ENCODE results near the gene NUTM1.

- TF ChIP-seq POLR2AphosphoS5 (IDR thresholded peaks at IDR 0.05; ENCODE audit: low read depth, low read length) (no peak), TAF1 (IDR thresholded peaks at IDR 0.05; ENCODE audit: borderline replicate concordance, insufficient read depth, low read length) (no peak), REST (IDR thresholded peaks at IDR 0.05; ENCODE audit: insufficient read depth in 1 of 2, low read depth in 2 of 2, low read length in 2 of 2) (no peak), SIN3A (IDR thresholded peaks at IDR 0.05; ENCODE audit: borderline replicate concordance, insufficient read depth, low read length) (no peak), FOXP2 (optimal IDR thresholded peaks at IDR 0.05; ENCODE audit: borderline replicate concordance, extremely low read depth, extremely low read length, insufficient read depth) (no peak)
Observed at GRCh38 chr15:34357653-34358052, 14.5 kb downstream of the NUTM1 start.
